Epithelial cell of esophagus (primary cell): ENCODE measurements around the gene HAPLN3.
A peak's percentile ranks its signal among the peaks of the same experiment; 100 is the strongest.

Experiments
- DNase-seq: peaks from one replicate; pipeline ENCODE4 v3.0.0; 2010; ENCODE audit warnings: low read depth
- H3K4me3 ChIP-seq: 2 replicates; pipeline ENCODE4 v1.5.1; 2011; ENCODE audit warnings: mild to moderate bottlenecking, low read length, control low read depth
- CTCF ChIP-seq: IDR thresholded peaks from 2 replicates; pipeline ENCODE4 v1.5.1; 2011; ENCODE audit warnings: low read depth, mild to moderate bottlenecking, low read length, control low read depth, inconsistent platforms; ENCODE audit not compliant: insufficient read depth; ENCODE audit errors: missing control alignments

The HAPLN3 gene

DNA sequence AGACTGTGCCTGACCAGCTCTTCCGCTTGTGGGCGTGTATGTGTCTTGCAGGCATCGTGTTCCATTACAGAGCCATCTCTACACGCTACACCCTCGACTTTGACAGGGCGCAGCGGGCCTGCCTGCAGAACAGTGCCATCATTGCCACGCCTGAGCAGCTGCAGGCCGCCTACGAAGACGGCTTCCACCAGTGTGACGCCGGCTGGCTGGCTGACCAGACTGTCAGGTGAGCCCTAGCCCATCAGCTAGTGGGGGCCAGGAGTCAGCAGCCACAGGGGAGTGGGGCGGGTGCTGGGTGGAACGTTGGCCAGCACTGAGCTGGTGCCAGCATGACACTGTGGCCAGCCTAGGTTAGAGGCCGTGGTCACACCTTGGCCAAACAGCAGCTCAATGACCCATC, 55.4 kb downstream of the HAPLN3 start:
- TF ChIP-seq CTCF, result no peak
- DNase-seq, result no peak
- no peak overlapping the region for H3K4me3 ChIP-seq

DNA sequence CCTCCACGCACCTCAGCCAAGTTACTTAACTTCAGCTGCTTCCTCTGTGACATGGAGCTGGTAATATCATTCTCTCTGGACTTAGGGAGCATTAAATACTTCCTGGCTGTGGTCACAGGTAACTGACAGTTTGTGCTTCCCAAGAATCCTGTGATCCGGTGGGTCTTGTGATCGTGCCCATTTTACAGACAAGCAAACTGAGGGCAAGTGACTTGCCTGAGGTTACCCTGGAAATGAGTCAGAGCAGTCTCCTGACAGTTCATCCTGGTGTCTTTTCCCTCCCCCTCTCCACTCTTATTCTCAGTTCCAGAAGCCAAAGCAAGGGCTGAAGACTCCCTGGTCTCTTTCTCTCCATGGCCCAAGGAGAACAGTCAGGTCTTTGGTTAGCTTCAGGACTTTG, 56.2 kb downstream of the HAPLN3 start:
- DNase-seq, result no peak
- H3K4me3 ChIP-seq, result no peak overlapping the region
- TF ChIP-seq CTCF, result no peak

- no peak for TF ChIP-seq CTCF
- no peak for DNase-seq
- no peak overlapping the region for H3K4me3 ChIP-seq
Measured at GRCh38 chr15:88838667-88839066, 56.7 kb downstream of the HAPLN3 start.

DNA sequence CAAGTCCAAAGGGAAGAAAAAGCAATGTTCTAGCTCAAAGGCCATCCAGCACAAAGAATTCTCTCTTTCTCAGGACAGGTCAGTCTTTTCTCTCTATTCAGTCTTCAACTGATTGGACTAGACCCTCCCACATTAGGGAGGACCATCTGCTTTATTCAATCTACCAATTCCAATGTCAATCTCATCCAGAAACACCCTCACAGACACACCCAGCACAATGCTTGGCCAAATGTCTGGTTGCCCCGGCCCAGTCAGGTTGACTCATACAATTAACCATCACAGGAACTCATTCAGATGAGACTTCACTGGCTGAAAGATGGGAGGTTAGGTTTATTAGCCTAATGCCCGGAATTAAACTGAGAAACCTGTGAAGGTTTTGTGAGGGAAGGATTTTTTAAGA, 59.7 kb downstream of the HAPLN3 start:
- DNase-seq, result peak; percentile 50
- H3K4me3 ChIP-seq, result no peak overlapping the region

DNA sequence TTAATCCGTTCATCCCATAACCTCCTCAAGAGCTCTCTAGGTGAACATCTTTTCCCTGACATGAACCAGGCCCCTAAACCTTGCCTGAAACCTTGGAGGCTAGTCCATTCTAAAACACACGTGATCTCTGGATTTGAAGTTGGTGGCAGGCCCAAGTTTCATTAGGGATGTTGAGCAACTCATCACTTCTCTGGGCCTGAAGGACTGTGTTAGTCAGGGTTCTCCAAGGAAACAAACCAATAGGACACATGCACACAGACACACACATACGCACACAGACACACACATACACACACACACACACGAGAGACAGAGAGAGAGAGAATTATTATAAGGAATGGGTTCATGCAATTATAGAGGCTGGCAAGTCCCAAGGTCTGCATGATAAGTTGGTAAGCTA, 60.2 kb downstream of the HAPLN3 start:
- no peak for TF ChIP-seq CTCF
- no peak overlapping the region for H3K4me3 ChIP-seq
- DNase-seq, result peak; percentile 2

More for the DNA sequence above, 59.7 kb downstream of the HAPLN3 start:
- TF ChIP-seq CTCF, result no peak

GRCh38 chr15:88834211-88834812, 61.0 kb downstream of the HAPLN3 start:
- no peak overlapping the region for H3K4me3 ChIP-seq
- peak; percentile 68 for TF ChIP-seq CTCF
- peak; percentile 27 for DNase-seq

DNA sequence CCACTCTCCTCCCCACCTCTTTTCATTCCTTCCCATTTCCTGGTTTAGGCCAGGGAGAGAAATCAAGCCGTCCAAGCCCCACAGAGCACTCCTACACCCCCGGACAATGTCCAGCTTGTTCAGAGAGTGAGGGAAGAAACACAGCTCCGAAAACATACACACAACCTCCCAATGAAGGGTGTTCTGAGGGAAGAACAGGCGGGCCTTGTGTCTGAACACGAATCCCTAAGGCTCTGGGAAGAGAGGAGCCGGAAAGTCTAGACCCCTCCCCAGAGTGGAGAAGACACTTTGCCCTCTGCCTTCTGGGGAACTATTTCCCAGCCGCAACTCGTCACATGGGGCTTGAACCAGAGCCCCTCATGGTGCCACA, 61.6 kb downstream of the HAPLN3 start:
- DNase-seq, result no peak
- H3K4me3 ChIP-seq, result no peak overlapping the region
- no peak for TF ChIP-seq CTCF
